Endothelial cell of hepatic sinusoid (primary cell): ENCODE measurements around the gene FBXO24.
"Not testable (repeated sequence)": the region's sequence is repeated elsewhere in the genome, so short reads cannot be mapped to it uniquely, and the experiment has no call there.

Source experiments
- in situ Hi-C: cut with HindIII; loops from 2 replicates; pipeline ENCODE4 v1.10.0; 2017; ENCODE audit warnings: low sequenced_read_pairs

The FBXO24 gene, protein sequence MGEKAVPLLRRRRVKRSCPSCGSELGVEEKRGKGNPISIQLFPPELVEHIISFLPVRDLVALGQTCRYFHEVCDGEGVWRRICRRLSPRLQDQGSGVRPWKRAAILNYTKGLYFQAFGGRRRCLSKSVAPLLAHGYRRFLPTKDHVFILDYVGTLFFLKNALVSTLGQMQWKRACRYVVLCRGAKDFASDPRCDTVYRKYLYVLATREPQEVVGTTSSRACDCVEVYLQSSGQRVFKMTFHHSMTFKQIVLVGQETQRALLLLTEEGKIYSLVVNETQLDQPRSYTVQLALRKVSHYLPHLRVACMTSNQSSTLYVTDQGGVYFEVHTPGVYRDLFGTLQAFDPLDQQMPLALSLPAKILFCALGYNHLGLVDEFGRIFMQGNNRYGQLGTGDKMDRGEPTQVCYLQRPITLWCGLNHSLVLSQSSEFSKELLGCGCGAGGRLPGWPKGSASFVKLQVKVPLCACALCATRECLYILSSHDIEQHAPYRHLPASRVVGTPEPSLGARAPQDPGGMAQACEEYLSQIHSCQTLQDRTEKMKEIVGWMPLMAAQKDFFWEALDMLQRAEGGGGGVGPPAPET

DNA sequence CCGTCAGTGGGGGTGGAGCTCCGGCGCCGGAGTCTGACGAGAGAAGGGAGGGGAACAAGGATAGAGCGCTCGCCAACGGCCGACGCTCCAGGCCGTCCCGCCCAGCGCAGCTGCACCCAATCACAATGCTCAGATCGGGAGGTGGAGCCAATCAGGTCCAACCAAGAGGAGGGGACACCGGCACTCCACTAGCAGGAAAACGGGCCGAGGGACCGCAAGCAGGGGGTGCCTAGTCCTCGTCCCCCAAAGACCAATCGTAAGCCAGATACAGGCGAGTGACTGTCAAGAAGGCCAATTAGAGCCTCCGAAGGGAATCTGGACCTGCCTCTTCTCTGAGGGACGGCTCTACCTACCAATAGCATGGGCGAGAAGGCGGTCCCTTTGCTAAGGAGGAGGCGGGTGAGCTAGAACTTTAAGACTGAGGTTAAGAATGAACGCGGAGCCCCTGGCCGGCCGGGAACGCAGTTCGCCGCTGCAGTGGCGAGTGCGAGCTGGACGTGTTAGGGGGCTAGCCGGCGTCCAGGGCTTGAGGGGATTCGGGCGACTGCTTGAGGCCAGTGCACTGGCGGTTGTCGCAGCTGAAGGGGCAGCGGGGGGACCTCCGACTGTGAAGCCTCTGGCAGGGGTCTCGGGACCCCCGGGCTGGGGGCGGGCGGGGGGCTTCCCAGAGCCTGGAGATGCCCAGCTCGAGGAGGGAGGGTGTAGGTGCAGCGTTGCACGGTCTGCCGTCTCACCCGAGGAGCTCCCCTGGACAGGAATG, at the start of gene FBXO24:
Gene FBXO24 (plus strand): TSS at position 63 of the 760 bp plus-strand sequence. CDS start 298 bp downstream, at position 361.
- in situ Hi-C loops: no loop called here

DNA sequence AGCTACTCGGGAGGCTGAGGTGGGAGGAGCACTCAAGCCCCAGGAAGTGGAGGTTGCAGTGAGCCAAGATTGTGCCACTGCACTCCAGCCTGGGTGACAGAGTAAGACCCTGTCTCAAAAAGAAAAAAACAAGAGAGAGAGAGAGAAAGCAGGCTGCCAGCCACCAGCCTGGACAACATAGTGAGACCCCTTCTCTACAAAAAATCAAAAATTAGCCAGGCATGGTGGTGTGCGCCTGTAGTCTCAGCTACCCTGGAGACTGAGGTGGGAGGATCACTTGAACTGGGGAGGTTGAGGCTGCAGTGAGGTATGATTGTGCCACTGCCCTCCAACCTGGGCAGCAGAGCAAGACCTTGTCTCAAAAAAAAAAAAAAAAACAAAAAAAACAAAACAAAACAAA, 49.4 kb upstream of the FBXO24 start:
- in situ Hi-C loops: not testable (repeated sequence)

DNA sequence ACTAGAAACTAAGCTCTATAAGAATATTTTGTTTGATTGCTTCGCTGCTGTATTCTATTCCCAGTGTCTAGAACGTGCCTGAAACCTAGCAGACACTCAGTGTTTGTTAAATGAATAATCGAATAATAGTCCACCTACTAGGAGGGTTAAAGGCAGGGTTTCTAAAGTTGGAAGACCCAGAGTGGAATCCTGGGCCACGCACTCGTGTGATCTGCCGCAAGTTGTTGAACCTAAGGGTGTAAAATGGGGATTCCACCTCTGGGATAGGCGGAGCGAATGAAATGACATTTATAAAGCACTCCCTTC, 47.8 kb upstream of the FBXO24 start:
- in situ Hi-C loops: no loop called here

DNA sequence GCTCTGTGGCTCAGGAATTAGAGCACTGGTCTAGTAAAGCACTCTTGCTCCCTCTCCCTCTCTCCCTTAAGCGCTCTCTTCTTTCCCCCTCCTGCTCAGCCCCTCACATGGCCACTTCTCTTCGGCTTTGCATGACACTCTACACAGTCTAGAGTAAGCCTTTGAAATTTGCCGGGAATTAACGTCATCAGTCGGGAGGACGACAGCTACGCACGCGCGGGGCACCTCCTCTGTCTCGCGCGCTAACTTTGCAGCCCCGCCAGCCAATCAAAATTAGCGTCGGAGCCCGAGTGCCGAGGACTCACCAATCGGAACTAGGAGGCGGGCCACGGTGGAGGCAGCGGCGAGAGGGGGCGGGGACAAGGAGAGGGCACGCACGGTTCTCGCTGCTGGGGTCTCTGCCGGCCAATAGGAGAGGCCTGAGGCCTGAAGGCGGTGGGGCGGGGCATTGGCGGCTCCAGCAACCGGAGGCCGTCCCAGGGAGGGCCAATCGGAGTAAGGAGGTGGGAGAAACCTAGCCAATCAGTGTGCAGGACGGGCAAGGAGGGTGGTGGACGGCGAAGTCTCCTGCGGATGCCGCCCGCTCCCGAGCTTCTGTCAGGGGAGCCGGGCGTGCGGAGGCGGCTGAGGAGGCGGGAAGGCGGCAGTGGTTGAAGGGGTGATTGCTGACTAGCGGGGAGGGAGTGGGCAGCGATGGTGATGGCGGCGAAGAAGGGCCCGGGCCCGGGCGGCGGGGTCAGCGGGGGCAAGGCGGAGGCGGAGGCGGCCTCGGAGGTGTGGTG, 47.3 kb upstream of the FBXO24 start, which contains the start of gene AGFG2:
Gene AGFG2 (plus strand): TSS at position 550 of the 782 bp plus-strand sequence. CDS start 144 bp downstream, at position 694.
- in situ Hi-C loops: no loop called here

DNA sequence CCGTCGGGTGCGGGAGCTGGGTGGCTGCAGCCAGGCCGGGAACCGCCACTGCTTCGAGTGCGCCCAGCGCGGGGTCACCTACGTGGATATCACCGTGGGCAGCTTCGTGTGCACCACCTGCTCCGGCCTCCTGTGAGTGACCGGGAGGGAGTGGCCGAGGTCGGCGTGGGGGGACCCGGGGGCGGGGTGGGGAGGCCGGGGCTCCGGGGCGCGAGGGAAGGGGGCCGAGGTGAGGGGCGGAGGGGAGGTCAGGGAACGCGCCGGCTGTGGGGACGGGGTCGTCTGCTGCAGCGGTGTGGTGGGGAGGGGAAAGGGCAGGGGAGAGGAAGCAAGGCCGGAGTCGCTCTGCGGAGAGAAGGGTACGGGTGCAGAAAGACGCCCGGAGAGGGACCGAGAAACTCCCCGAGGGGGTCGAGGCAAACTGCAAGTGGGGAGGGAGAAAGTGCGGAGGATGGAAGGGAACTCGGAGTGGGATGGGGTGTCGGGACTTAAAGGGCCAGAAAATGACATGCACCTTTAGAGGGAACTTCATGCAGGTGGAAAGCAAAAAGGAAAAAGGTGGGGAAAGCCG, 46.6 kb upstream of the FBXO24 start:
- in situ Hi-C loops: no loop called here

DNA sequence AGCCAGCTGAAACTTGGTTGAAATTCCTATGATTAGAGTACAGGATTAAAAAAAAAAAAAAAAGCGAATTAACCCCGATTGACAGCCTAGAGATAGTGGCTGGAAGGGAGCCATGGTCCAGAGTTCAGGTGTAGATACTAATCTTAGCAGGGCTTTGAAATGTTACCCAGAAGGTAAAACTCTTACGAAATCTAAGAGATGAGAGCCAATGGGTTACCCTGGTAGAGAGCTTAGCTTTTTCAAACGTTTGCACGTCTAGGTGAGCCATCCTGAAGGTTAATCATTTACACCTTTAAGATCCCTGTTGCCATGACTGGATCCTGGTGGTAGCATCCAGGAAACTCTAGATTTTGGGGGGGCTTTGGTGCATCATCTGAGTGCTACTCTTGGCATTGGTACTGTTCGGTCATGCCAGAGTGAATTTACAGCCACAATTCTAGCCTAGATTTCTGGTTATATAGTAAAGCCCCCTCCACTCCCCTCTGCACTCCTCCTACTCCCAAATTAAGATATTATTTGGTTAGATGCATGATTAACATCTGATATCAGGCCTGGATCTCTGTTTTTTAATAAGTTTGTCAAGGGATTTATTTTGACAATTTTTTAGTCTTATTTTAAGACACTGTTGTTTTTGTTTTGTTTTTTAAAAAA, 45.9 kb upstream of the FBXO24 start:
- in situ Hi-C loops: no loop called here

DNA sequence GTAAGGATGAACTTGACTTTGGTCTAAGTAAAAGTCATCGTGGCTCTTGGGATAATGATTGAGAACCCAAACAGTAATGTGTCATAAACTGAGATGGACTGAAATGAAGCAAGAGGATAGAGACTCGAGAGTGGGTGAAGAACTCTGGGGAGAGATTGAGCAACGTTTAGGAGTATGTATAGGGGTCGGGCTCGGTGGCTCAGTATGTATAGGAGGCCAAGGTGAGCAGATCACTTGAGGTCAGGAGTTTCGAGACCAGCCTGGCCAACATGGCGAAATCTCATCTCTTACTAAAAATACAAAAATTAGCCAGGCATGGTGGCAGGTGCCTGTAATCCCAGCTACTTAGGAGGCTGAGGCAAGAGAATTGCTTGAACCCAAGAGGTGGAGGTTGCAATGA, 44.8 kb upstream of the FBXO24 start:
- in situ Hi-C loops: not testable (repeated sequence)

DNA sequence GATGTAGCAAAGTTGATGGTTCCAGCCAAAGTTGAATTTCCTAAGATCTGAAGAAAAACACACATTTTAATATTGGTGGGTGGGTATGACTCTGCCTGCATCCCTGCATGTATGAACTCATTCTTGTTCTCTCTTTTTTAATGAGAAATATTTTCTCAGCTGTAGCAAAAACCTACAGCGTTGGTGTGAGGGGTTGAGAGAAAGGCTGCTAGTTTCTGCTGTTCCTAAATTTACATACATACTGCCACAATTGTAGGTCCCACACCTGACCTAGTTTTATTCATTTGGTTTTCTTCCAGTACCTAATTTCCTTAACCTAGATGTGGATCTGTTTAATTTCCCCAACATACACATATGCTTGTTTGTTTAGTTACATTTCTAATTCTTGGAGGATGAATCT, 42.5 kb upstream of the FBXO24 start:
- in situ Hi-C loops: no loop called here

DNA sequence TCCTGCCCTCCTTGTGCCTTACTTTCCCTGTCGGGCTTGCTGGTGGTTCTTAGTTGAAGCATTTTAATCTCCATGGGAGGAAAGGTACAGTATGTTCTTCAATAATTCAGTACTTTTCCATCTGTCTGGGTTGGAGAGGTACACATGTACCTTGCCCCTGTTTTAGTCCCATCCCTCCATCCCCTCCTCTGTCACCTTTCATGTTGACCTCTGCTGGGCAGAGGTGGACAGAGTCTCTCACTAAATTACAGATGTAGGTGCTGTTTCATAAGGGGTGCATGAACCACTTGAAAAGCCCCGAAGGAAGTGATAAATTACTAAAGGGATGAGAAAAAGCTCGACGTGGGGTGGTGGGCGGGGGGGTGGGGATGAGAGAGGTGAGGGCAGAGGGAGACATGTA, 41.7 kb upstream of the FBXO24 start:
- in situ Hi-C loops: no loop called here

DNA sequence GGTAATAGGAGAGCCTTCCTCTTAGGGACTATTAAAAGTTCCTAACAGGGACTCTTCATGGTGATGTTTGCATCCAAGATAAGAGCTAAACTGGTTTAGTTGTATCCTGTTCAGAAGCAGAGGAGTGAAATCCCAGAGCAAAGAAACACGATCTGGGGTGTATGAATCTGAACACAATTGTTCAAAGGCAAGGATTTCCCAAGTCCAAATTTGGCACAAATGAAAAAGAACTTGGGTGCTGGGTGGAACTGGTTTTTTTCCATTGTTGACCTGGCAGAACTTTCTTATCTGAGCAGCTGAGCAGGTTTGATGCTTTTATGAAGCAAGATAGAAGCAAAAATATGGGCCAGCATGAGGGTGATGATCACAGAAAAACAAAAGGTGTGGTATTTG, 41.2 kb upstream of the FBXO24 start:
- in situ Hi-C loops: loop anchor here (5.0 kb wide), 1 partner anchor 52 kb away; no protein-coding TSS in a partner anchor

DNA sequence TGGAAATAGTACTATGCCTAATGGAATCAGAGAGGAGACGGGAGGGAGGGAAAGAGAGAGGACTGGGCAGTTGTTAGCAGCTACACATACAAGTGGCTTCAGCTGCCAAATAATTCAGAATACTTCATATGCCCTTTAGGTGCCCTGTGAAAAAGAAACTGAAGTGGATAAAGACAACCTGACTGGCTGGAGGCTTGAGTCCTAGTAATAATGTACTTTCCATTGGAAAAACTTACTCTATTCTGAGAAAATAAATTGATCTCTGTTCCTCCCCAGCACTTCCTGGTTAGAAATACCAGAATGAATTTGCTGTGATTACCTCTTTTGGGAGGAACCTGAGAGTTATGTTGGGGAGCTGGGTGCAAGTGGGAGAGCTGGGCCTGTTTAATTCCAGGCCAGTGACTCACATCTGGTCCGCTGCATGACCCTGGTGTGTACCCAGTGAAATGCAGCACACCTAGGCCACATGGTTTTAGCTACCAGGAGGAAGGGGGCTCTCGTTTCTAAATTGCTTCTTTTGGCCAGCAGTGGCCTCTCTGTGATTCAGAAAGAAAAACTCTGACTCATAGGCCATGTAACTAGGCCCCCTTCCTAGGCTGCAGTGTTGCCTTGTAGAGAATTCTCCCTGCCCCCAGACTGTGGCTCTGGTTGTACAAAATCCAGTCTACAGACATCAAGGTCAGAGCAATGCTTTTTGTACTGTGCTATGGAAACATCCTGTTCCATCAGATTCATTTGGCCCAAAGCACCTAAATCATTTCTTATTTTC, 40.6 kb upstream of the FBXO24 start:
- in situ Hi-C loops: loop anchor here (5.0 kb wide), 1 partner anchor 52 kb away; no protein-coding TSS in a partner anchor

DNA sequence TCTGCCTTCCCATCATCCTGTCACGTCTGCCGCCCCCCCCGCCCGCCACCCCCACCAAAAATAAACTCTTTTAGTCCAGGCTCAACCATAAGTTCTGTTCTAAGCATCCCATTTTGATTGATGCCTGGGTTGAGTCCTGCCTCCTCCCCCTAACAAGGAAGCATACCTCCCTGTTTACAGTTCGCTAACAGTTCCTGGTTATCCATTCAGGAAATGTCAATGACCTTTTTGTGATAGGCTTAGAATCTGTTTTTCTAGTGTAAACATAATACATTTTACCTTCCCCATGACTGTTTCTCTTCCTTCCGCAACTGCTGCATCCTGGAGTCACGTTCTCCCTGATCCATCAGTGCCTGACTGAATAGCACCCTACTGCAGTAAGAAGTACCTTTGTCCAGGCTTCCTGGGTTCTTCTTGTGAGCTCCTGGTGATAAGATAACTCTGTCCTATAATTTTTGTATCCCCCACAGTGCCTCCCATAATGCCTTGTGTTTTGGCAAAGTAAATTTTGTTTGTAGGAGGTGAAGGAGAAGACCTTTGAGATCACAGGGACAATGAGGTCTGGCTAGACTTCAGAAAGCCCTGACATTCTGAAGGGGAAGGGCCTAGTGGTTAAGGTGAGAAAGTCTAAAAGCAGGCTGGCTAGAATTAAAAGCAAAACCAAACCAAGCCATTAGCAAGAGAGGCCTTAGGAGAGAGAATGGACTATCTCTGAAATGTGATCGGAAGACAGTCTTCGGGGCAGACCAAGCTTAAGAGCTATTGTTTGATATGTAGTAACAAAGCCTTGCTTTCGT, 39.8 kb upstream of the FBXO24 start:
- in situ Hi-C loops: loop anchor here (5.0 kb wide), 1 partner anchor 51 kb away; no protein-coding TSS in a partner anchor

DNA sequence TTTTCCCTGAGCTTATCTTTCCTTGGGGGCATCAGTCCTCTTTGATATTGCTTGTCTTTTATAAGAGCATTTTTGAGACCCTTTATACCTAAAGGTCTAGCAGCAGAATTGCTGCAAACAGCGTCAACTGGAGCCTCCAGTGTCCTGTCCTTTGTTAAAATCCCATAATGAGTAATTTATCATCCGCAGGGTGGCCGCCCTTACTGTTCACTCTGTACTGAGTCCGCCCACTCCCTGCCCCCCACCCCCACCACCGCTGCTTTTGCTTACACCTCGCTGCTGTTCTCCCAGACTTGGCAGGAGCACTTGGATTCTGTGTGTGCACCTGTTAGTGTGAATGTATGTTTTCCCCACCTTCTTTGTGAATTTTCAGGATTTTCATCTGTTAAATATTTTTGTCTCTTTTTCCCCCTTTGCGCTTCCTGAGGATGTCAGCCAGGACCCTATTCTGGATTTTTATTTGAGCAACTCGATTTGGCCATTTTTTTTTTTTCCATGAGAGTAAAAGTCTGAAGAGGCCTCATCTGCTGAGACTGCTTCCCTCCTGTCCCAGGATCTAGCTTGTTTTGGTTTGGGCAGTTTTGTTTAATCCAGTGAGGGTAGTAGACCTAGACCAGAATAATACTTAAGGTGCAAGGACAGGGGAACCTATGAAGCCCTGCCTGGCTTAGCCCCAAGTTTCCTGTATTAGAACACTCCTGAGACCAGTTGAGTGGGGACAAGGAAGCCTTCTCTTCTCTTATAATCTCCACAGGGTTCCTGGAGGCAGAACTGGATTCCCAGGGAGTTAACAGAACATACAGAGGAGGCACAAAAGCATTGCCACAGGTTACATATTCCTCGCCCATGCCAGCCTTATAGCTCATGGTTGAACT, 39.0 kb upstream of the FBXO24 start:
- in situ Hi-C loops: loop anchor here (5.0 kb wide), 1 partner anchor 50 kb away; no protein-coding TSS in a partner anchor

DNA sequence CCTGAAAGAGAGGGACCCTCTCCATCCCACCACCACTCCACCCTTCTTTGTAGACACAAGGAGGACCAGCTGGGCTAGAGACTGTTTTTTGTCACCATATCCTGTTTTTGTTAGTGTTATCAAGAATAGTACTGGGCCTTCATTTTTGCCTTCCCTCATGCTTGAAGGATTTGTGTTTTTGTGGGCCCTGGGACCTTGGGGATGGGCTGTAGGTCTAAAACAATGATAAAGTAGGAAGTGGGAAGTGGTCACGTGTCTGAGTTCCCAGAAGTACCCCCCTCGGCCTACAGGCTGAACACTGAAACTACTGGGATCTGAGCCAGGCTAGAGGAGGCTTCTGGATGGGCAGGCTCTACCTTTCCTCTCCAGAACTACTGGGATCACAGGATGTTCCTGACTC, 38.3 kb upstream of the FBXO24 start:
- in situ Hi-C loops: loop anchor here (5.0 kb wide), 1 partner anchor 49 kb away; no protein-coding TSS in a partner anchor

DNA sequence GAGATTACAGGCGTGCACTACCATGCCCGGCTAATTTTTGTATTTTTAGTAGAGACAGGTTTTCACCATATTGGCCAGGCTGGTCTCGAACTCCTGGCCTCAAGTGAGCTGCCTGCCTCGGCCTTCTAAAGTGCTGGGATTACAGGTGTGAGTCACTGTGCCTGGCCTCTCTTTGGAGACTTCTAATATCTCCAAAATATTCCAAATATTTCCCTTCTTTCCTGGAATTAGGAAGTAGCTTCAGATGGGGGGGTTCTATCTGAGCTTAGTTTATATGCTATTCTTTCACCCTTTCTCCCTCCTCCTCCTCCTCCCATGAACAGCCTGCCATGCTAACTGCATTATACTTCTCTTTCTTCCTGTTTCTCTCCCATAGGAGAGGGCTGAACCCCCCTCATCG, 37.7 kb upstream of the FBXO24 start:
- in situ Hi-C loops: loop anchor here (5.0 kb wide), 1 partner anchor 49 kb away; no protein-coding TSS in a partner anchor

DNA sequence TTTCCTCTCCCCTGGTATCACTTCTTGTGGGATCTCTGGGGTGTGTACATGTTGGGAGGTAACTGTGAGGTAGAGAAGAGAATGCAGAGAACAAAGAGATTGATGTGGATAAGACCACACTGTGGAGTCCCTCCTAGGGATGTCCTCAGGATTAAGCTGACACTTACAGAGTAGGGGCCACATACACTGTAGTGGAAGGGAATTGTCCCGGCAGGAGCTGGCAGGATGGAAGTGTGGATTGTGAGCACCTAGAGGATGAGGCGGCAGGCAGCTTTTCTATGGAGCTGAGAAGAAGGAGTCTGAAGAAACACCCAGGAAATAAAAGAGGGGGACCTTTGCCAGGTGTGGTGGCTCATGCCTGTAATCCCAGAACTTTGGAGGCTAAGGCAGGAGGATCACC, 33.6 kb upstream of the FBXO24 start:
- in situ Hi-C loops: no loop called here

DNA sequence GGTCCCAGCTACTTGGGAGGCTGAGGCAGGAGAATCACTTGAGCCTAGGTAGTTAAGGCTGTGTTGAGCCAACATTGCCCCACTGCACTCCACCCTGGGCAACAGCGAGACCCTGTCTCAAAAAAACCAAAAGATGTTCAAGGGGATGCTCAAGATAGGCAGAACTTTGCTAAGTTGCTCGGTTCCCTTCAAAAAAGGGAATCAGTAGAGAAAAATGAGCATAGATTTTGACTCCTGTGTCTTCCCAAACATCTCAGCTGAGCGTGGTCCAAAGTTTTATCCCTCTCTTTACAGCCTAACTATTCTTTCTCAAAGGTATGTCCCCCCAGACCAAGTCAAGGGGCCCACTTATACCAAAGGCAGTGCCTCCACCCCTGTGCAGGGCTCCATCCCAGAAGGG, 33.1 kb upstream of the FBXO24 start:
- in situ Hi-C loops: no loop called here
